HepG2 (cell line): Measurements from ENCODE around the gene DUS1L. TPM values are rescaled to one million over a fixed set of nuclear protein-coding genes. Genes with fewer than 3 reads are reported as not detected.

Experiments
- HOXD1 ChIP-seq: sonication (generic); formaldehyde crosslinking; IDR thresholded peaks from 2 replicates; pipeline ENCODE4 v1.5.0; 2020; ENCODE audit warnings: missing genetic modification reagents
- MEIS1 ChIP-seq: sonication (generic); formaldehyde crosslinking; IDR thresholded peaks from 2 replicates; pipeline ENCODE4 v1.9.0; 2021; ENCODE audit warnings: mild to moderate bottlenecking, missing genetic modification reagents, moderate library complexity, borderline replicate concordance
- MZF1 ChIP-seq: sonication (generic); formaldehyde crosslinking; IDR thresholded peaks from 2 replicates; pipeline ENCODE4 v1.8.1; 2023; ENCODE audit warnings: mild to moderate bottlenecking, missing genetic modification reagents, borderline replicate concordance
- NCOA5 ChIP-seq: sonication (generic); formaldehyde crosslinking; IDR thresholded peaks from 2 replicates; pipeline ENCODE4 v1.4.0; 2020; ENCODE audit warnings: missing genetic modification reagents
- NFIB ChIP-seq: sonication (generic); formaldehyde crosslinking; IDR thresholded peaks from 2 replicates; pipeline ENCODE4 v1.9.0; 2021; ENCODE audit warnings: missing genetic modification reagents, mild to moderate bottlenecking, borderline replicate concordance
- PRPF4 ChIP-seq: fragments of 200-400 bp; formaldehyde crosslinking; IDR thresholded peaks from 2 replicates; pipeline ENCODE4 v1.6.1; 2016; ENCODE audit warnings: low read length, low read depth; ENCODE audit not compliant: poor library complexity, severe bottlenecking
- SMC3 ChIP-seq: IDR thresholded peaks from 2 replicates; pipeline ENCODE4 v1.6.1; 2011; ENCODE audit warnings: low read length, improper control_type of control experiment
- SSRP1 ChIP-seq: IDR thresholded peaks from 2 replicates; pipeline ENCODE4 v1.6.1; 2016; ENCODE audit warnings: control low read depth
- TIGD3 ChIP-seq: sonication (generic); formaldehyde crosslinking; IDR thresholded peaks from 2 replicates; pipeline ENCODE4 v1.5.1; 2020; ENCODE audit warnings: mild to moderate bottlenecking, missing genetic modification reagents, borderline replicate concordance
- YEATS4 ChIP-seq: sonication (generic); formaldehyde crosslinking; IDR thresholded peaks from 2 replicates; pipeline ENCODE4 v1.4.0; 2020; ENCODE audit warnings: missing genetic modification reagents, borderline replicate concordance
- ZGPAT ChIP-seq: IDR thresholded peaks from 2 replicates; pipeline ENCODE4 v1.6.1; 2016; ENCODE audit warnings: mild to moderate bottlenecking
- ZNF75D ChIP-seq: sonication (generic); formaldehyde crosslinking; IDR thresholded peaks from 2 replicates; pipeline ENCODE4 v1.8.1; 2023; ENCODE audit warnings: missing genetic modification reagents, mild to moderate bottlenecking, borderline replicate concordance
- polyA plus RNA-seq, 8 experiments: library from polyadenylated mRNA; depleted of rRNA in 3 of 8; stranded (reverse) in 7 of 8; unstranded in 1 of 8; fragments of >200 nt; fragmentation: Illumina TruSeq in 4 of 8; extraction: Trizol in 4 of 8; gene quantifications; 2 replicates each; pipeline versions ENCODE4 v1.2.1 to v1.2.3, GENCODE V29; 2011 to 2016; ENCODE audit warnings: low read depth in 4 of 8, missing spikeins in 1 of 8, mixed read lengths in 1 of 8; ENCODE audit not compliant: insufficient read depth in 1 of 8
- total RNA-seq, 5 experiments: library from RNA; depleted of rRNA; stranded (reverse); fragments of >200 nt; fragmentation: Illumina TruSeq; extraction: Trizol; gene quantifications; 2 replicates each; pipeline ENCODE4 v1.2.3, GENCODE V29; 2016; ENCODE audit warnings: low read depth in 1 of 5
- TF ChIP-seq, protein P1 (sequence below): sonication (generic); formaldehyde crosslinking; IDR thresholded peaks from 2 replicates; pipeline ENCODE4 v1.8.1; 2023; ENCODE audit warnings: missing genetic modification reagents, mild to moderate bottlenecking, borderline replicate concordance
- TF ChIP-seq, protein P2 (sequence below): sonication (generic); formaldehyde crosslinking; IDR thresholded peaks from 2 replicates; pipeline ENCODE4 v1.4.0; 2020; ENCODE audit warnings: mild to moderate bottlenecking, missing genetic modification reagents
- TF ChIP-seq, protein P3 (sequence below): sonication (generic); formaldehyde crosslinking; IDR thresholded peaks from 2 replicates; pipeline ENCODE4 v1.5.0; 2020; ENCODE audit warnings: mild to moderate bottlenecking, missing genetic modification reagents
- TF ChIP-seq, protein P4 (sequence below): sonication (generic); formaldehyde crosslinking; IDR thresholded peaks from 2 replicates; pipeline ENCODE4 v1.8.1; 2023; ENCODE audit warnings: mild to moderate bottlenecking, missing genetic modification reagents, borderline replicate concordance

The DUS1L gene
- total and polyA plus RNA-seq, 2 of the 13 experiments (the other 11 are each of a cell fraction or from before 2014, with no cell fraction given) = 81.0 to 109 TPM

DNA sequence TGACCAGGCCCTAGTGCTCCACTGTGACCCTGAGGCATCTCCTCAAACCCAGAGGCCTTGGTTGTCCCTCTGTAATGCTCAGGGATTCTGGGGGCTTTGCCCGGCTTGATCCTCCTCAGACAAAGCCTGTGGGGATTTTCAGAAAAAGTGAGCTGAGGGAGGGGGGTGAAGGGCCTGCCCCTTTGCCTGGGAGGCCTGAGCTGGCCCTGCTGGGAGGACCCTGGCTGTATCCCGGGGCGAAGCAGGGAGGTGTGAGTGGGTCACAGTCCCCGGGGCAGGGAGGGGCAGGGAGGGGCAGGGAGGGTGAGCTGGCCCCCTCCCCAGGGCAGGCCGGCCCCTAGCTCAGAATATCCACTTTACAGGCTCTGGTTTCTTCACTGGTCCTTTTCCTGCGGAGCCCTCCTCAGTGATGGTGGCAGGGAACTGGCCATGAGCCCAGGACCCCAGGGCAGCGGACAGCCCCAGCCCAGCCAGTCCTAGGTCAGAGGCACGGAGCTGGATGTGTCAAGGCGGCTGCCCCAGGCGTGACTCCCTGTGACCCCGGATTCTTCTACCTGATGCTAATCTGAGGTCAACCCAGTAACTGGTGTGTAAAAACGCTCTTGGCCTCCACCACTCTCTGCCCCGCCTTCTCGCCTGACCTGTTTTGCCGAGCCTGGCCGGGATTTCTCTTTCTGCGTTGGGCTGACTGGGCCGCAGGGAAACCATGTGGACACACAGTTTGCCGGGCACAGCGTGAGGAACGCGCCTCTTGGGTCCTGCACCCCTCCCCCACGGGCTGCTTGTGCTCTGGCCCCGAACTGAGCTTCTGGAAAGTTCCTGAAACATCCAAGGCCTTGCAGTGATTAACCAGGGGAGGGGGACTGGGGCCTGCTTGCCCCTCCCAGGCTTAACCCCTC, 38.2 kb upstream of the DUS1L start (continued):
- TF ChIP-seq HOXD1 (CRISPR knock-in tag) = peak; percentile 25; the same call in 1 of the 2 replicates
- no peak for TF ChIP-seq NFIB (CRISPR knock-in tag)
- no peak for TF ChIP-seq SMC3
- TF ChIP-seq PRPF4 = no peak
- TF ChIP-seq, protein P1, sequence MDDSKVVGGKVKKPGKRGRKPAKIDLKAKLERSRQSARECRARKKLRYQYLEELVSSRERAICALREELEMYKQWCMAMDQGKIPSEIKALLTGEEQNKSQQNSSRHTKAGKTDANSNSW = no peak; the same call in 1 of the 2 replicates
- TF ChIP-seq TIGD3 = 0 out of 2 replicates have a peak, but pooled peaks have one; percentile 8
- peak; percentile 52; the same call in 1 of the 2 replicates for TF ChIP-seq ZNF75D
- TF ChIP-seq MZF1 (CRISPR knock-in tag) = no peak
- TF ChIP-seq, protein P2, sequence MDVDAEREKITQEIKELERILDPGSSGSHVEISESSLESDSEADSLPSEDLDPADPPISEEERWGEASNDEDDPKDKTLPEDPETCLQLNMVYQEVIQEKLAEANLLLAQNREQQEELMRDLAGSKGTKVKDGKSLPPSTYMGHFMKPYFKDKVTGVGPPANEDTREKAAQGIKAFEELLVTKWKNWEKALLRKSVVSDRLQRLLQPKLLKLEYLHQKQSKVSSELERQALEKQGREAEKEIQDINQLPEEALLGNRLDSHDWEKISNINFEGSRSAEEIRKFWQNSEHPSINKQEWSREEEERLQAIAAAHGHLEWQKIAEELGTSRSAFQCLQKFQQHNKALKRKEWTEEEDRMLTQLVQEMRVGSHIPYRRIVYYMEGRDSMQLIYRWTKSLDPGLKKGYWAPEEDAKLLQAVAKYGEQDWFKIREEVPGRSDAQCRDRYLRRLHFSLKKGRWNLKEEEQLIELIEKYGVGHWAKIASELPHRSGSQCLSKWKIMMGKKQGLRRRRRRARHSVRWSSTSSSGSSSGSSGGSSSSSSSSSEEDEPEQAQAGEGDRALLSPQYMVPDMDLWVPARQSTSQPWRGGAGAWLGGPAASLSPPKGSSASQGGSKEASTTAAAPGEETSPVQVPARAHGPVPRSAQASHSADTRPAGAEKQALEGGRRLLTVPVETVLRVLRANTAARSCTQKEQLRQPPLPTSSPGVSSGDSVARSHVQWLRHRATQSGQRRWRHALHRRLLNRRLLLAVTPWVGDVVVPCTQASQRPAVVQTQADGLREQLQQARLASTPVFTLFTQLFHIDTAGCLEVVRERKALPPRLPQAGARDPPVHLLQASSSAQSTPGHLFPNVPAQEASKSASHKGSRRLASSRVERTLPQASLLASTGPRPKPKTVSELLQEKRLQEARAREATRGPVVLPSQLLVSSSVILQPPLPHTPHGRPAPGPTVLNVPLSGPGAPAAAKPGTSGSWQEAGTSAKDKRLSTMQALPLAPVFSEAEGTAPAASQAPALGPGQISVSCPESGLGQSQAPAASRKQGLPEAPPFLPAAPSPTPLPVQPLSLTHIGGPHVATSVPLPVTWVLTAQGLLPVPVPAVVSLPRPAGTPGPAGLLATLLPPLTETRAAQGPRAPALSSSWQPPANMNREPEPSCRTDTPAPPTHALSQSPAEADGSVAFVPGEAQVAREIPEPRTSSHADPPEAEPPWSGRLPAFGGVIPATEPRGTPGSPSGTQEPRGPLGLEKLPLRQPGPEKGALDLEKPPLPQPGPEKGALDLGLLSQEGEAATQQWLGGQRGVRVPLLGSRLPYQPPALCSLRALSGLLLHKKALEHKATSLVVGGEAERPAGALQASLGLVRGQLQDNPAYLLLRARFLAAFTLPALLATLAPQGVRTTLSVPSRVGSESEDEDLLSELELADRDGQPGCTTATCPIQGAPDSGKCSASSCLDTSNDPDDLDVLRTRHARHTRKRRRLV (CRISPR knock-in tag) = peak; percentile 86
- peak; percentile 89 for TF ChIP-seq ZGPAT (CRISPR knock-in tag)
- TF ChIP-seq, protein P3, sequence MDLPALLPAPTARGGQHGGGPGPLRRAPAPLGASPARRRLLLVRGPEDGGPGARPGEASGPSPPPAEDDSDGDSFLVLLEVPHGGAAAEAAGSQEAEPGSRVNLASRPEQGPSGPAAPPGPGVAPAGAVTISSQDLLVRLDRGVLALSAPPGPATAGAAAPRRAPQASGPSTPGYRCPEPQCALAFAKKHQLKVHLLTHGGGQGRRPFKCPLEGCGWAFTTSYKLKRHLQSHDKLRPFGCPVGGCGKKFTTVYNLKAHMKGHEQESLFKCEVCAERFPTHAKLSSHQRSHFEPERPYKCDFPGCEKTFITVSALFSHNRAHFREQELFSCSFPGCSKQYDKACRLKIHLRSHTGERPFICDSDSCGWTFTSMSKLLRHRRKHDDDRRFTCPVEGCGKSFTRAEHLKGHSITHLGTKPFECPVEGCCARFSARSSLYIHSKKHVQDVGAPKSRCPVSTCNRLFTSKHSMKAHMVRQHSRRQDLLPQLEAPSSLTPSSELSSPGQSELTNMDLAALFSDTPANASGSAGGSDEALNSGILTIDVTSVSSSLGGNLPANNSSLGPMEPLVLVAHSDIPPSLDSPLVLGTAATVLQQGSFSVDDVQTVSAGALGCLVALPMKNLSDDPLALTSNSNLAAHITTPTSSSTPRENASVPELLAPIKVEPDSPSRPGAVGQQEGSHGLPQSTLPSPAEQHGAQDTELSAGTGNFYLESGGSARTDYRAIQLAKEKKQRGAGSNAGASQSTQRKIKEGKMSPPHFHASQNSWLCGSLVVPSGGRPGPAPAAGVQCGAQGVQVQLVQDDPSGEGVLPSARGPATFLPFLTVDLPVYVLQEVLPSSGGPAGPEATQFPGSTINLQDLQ = peak; percentile 69; the same call in 1 of the 2 replicates
- TF ChIP-seq, protein P4, sequence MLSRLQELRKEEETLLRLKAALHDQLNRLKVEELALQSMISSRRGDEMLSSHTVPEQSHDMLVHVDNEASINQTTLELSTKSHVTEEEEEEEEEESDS = no peak
- no peak for TF ChIP-seq SSRP1 (CRISPR knock-in tag)
- TF ChIP-seq YEATS4 (CRISPR knock-in tag) = peak; percentile 77
- peak; percentile 73 for TF ChIP-seq MEIS1 (CRISPR knock-in tag)
- TF ChIP-seq NCOA5 (CRISPR knock-in tag) = 0 out of 2 replicates have a peak, but pooled peaks have one; percentile 19
